ENCODE measurements around the gene PEX14.
A peak's percentile ranks its signal among the peaks of the same experiment; 100 is the strongest.

The PEX14 gene

DNA sequence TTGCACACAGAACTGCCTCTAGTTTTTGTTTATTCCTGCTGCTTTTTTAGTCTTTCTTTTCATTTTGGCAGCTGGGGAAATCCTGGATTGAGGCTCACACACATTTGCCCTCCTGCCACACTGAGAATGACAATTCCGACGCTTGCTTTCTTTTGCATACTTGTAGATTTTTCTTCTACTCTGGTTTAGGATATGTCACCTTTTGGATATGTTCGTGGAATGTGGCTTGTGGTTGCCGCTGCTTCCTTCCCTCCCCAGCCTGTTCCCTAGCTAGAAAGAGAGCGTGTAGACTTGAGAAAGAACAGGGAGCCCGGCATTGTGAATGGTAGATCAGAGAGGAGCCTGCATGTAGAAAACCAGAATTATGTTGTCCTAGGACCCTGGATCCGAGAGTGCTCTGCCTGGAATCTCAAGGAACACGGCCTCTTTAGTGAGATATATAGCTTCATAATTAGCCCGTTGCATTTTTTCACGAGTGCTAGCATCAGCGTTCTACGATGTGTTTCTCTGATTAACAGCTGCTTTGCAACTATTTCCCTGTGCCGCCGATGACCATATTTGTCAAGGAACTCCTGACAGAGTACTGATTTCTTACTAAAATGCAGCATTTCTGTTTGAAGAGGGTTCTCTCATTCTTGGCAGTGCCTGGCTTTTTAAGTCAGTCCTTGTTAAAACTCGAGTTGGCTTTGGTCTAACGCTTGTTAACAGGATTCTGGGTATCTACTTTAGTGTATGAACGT lies 56.2 kb downstream of the PEX14 start:
- H3K36me3 ChIP-seq (ENCODE audit: control insufficient read depth, insufficient read depth, low read length) = no peaks in the 10 kb centered on the region
- WGBS, 2 experiments (ENCODE audit: insufficient coverage in 2 of 2) = 42 to 59% methylated on average over 11 to 12 of the region's 17 CpGs
- H3K27ac ChIP-seq (ENCODE audit: low read depth, low read length, severe bottlenecking) = peak overlapping the region; percentile 91
- peak overlapping the region; percentile 21 for H3K4me3 ChIP-seq (ENCODE audit: extremely low read depth, insufficient read depth, low read length, poor library complexity, severe bottlenecking)
- no peaks in the 10 kb centered on the region for H3K9me3 ChIP-seq (ENCODE audit: control insufficient read depth, low read length)
- H3K4me1 ChIP-seq (ENCODE audit: control insufficient read depth, insufficient read depth, low read length, poor library complexity, severe bottlenecking) = peaks cover 45% of the 10 kb centered on the region

DNA sequence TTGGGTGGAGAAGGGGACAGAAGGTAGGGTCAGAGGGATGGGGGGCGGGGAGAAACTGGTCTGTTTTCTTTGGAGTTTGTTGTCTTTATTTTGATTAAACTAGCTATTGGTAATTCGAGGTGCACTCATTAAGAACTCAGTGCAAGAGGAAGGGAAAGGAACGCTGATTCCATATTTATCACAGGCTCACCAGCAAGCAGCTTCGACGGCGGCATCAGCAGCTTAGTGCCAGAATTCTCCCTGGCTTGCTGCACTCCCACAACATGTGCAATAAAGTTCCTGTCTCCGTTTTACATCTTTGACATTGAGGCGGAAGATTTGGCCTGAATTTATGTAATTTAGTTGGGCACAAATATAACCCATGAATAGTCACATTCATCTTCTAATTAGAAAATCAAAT lies 57.6 kb downstream of the PEX14 start:
- Histone ChIP-seq H3K4me1 (ENCODE audit: control insufficient read depth, insufficient read depth, low read length, poor library complexity, severe bottlenecking) (peaks cover 45% of the 10 kb centered on the region), H3K9me3 (ENCODE audit: control insufficient read depth, low read length) (no peaks in the 10 kb centered on the region), H3K36me3 (ENCODE audit: control insufficient read depth, insufficient read depth, low read length) (peaks cover 13% of the 10 kb centered on the region), H3K4me3 (ENCODE audit: extremely low read depth, insufficient read depth, low read length, poor library complexity, severe bottlenecking) (no peak overlapping the region), H3K27ac (ENCODE audit: low read depth, low read length, severe bottlenecking) (no peak overlapping the region)
- WGBS, 2 experiments (ENCODE audit: insufficient coverage in 2 of 2) = 96% methylated on average over 5 of the region's 8 CpGs; no CpG with 5 or more reads in 1 of the 2 experiments

DNA sequence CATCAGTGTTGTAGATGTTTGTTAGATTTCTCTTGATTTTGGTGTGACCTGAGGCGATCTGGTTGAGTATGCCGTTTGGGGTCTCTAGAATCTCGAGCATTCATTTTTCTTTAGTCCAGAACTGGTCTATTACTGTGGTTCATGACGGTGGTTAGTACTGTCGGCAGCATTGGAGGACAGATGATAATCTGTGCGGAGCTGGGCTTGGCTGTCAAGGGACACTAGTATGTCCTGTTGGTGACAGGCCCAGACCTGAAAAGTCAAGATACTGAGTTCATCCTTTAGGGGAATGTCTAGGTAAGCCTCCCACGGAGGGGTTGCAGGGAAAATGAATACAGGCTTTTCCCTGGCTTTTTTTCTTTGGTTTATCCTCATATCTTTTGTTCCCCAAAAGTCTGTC lies 59.8 kb downstream of the PEX14 start:
- H3K27ac ChIP-seq (ENCODE audit: low read depth, low read length, severe bottlenecking) = no peak overlapping the region
- WGBS, 2 experiments (ENCODE audit: insufficient coverage in 2 of 2) = 98 to 100% methylated on average over 4 to 6 of the region's 7 CpGs
- peaks cover 19% of the 10 kb centered on the region for H3K36me3 ChIP-seq (ENCODE audit: control insufficient read depth, insufficient read depth, low read length)
- H3K9me3 ChIP-seq (ENCODE audit: control insufficient read depth, low read length) = no peaks in the 10 kb centered on the region
- H3K4me3 ChIP-seq (ENCODE audit: extremely low read depth, insufficient read depth, low read length, poor library complexity, severe bottlenecking) = no peak overlapping the region
- peaks cover 38% of the 10 kb centered on the region for H3K4me1 ChIP-seq (ENCODE audit: control insufficient read depth, insufficient read depth, low read length, poor library complexity, severe bottlenecking)

DNA sequence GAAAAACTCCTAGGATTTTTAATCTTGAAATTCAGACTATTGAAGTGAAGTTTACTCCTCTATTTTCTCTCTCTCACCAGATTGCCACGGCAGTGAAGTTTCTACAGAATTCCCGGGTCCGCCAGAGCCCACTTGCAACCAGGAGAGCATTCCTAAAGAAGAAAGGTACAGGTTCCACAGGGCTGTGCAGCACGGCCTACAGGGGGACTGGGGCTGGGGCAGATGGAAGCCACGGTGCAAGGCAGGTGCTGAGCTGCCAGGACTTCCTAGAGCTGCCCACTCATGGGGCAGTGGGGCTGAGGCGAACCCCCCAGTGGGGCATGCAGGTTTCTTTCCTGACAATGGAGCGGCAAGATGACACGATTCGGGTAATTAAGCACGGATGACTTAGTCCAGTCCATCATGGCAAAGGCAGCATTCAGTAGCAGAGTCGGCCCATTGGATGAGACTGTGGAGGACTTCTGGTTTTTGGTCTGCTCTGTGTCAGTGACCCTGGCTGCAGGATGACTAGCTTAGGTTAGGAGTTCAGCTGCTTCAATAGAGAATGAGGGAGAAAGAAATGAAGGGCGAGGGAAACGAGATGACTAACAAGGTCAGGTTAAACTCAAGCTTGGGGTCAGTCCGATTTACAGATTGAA lies 61.5 kb downstream of the PEX14 start:
- H3K4me1 ChIP-seq (ENCODE audit: control insufficient read depth, insufficient read depth, low read length, poor library complexity, severe bottlenecking) = peaks cover 35% of the 10 kb centered on the region
- WGBS, 2 experiments (ENCODE audit: insufficient coverage in 2 of 2) = 90 to 97% methylated on average over 11 to 13 of the region's 14 CpGs

DNA sequence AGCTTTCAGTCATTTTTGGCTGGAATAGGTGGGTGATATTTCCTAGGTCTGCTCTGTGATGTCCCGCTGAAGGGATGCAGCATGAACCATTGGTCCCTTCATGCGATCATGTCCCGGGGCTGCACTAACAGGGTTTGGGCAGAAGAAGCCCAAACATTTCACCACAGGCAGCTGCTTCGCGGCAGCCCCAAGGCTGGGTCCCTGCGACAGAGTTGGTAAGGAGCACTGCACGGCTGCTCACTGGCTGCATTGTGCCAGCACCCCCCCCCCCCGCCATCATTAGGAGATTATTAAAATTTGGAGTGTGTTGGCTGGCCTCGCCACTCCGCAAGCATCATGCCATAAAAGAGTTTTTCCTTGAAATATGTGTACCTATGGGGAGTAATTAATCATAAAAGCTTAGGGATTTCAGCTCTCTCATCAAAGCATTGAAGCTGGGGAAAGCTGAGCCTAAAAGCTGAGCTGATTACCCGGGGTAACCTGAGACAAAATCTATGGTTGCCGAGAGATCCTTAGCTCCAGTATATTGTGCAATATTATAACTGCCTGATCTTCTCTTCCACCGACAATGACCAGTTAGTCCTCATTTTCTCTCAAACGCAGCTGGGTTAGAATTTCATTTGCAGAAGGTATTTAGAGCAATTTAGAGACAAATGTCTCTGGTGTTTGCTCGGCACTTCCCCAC lies 62.5 kb downstream of the PEX14 start:
- H3K4me3 ChIP-seq (ENCODE audit: extremely low read depth, insufficient read depth, low read length, poor library complexity, severe bottlenecking) = no peak overlapping the region
- WGBS, 2 experiments (ENCODE audit: insufficient coverage in 2 of 2) = 98 to 100% methylated on average over 4 to 6 of the region's 15 CpGs
- H3K4me1 ChIP-seq (ENCODE audit: control insufficient read depth, insufficient read depth, low read length, poor library complexity, severe bottlenecking) = peaks cover 26% of the 10 kb centered on the region
- no peaks in the 10 kb centered on the region for H3K9me3 ChIP-seq (ENCODE audit: control insufficient read depth, low read length)
- peaks cover 33% of the 10 kb centered on the region for H3K36me3 ChIP-seq (ENCODE audit: control insufficient read depth, insufficient read depth, low read length)
- no peak overlapping the region for H3K27ac ChIP-seq (ENCODE audit: low read depth, low read length, severe bottlenecking)

More for the DNA sequence above, 61.5 kb downstream of the PEX14 start:
- Histone ChIP-seq H3K36me3 (ENCODE audit: control insufficient read depth, insufficient read depth, low read length) (peaks cover 23% of the 10 kb centered on the region), H3K27ac (ENCODE audit: low read depth, low read length, severe bottlenecking) (no peak overlapping the region), H3K9me3 (ENCODE audit: control insufficient read depth, low read length) (no peaks in the 10 kb centered on the region), H3K4me3 (ENCODE audit: extremely low read depth, insufficient read depth, low read length, poor library complexity, severe bottlenecking) (no peak overlapping the region)

DNA sequence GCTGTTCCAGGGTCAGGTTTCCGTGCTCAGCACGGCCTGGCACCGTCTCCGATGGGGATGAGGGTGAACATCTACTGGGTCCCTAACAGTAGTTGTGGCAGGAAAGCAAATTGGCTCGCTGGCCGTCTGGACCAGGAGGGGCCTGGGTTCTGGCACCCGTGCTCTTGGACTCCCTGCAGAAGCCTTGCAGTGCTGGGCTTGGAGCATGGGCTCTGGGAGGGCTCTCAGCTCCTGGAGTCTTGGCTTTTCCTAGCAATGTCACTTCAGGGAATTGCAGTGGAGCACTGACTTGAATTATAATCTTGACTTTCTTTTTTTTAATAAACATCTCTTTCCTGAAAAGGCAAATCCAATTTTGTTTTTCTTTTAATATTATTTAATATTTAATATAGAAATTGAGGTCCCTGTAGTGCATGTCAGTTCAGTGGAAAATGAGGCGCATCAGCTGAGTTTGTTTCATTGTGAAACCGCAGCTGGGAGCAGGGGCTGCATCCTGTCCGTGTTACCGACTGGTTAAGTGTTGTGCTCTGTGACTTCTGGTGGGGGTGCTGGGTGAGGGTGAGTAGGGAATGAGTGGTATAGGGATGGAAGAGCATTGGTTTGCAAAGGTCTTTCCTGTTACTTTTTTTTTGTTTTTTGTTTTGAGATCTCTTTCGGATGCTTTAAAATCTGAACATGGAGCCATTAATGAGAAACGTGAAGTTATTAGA lies 64.1 kb downstream of the PEX14 start:
- H3K36me3 ChIP-seq (ENCODE audit: control insufficient read depth, insufficient read depth, low read length) = peaks cover 35% of the 10 kb centered on the region
- peaks cover 23% of the 10 kb centered on the region for H3K4me1 ChIP-seq (ENCODE audit: control insufficient read depth, insufficient read depth, low read length, poor library complexity, severe bottlenecking)
- WGBS, 2 experiments (ENCODE audit: insufficient coverage in 2 of 2) = 81 to 88% methylated on average over 8 to 12 of the region's 13 CpGs
- no peak overlapping the region for H3K4me3 ChIP-seq (ENCODE audit: extremely low read depth, insufficient read depth, low read length, poor library complexity, severe bottlenecking)
- H3K9me3 ChIP-seq (ENCODE audit: control insufficient read depth, low read length) = no peaks in the 10 kb centered on the region
- H3K27ac ChIP-seq (ENCODE audit: low read depth, low read length, severe bottlenecking) = no peak overlapping the region

DNA sequence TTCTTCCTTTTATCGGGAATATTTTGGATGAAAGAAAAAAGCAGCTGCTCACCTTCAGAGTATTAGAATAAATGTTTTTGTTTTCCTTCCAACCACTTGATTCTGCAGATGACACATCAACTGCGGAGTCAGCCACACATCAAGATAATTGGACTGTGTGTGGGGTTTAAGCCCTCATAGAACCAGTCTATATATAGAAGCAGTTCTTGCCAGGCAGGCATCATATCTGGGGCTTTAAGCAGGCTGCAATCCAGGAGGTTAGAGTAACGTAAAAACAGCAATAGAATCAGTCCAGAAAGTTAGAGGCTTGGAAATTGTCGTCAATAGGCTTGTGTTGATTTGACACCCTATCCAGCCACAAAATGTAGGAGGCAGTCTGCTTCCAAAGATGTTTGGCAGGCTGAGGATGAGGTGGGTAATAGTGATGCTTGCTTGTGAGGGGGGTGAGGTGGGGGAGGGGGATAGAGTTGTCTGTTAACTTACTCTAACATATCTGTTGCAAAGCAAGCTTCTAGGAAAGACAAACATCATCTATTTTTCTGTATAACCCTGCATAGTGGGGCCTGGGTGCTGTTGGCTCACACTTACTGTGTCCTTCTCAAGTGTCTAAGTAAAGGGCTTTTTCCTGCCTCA lies 64.8 kb downstream of the PEX14 start:
- Histone ChIP-seq H3K27ac (ENCODE audit: low read depth, low read length, severe bottlenecking) (no peak overlapping the region), H3K36me3 (ENCODE audit: control insufficient read depth, insufficient read depth, low read length) (peaks cover 35% of the 10 kb centered on the region), H3K9me3 (ENCODE audit: control insufficient read depth, low read length) (no peaks in the 10 kb centered on the region), H3K4me3 (ENCODE audit: extremely low read depth, insufficient read depth, low read length, poor library complexity, severe bottlenecking) (no peak overlapping the region), H3K4me1 (ENCODE audit: control insufficient read depth, insufficient read depth, low read length, poor library complexity, severe bottlenecking) (peaks cover 23% of the 10 kb centered on the region)
- WGBS, 2 experiments (ENCODE audit: insufficient coverage in 2 of 2) = 94 to 100% methylated on average over 2 to 3 of the region's 4 CpGs

DNA sequence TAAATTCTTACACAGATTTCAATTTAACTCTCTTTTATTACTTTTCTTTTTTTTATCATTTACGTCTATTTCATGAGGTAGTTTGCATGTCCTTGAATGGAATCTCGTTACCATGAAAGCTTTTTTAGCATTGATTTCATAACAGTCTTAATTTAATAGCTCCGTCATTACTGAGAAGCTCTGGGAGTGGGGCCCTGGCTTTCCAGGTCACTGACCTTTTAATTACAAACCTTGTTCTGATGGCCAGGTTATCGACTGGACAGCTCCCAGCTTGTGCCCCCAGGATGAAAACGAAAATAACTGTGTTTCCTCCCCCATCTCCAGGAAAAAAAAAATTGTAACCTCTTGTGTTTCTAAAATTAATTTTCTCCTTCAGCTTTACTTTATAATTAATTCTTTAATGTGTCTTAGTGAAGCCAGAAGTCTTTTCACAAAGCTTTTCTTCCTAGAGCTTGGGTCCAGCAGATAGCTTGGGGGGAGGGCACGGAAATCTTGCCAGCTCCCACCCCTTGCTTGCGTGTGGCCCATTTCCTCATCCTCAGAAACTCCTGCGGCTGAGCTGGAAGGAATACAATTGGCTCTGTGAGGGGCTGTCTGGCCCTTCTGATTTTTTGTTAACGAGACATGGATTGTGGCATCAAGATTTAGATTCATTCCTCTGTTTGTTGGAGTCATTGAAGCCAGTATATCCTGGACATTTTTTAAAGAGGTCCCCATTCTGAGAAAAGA lies 65.7 kb downstream of the PEX14 start:
- no peak overlapping the region for H3K27ac ChIP-seq (ENCODE audit: low read depth, low read length, severe bottlenecking)
- no peaks in the 10 kb centered on the region for H3K9me3 ChIP-seq (ENCODE audit: control insufficient read depth, low read length)
- 69 to 74% methylated on average over 5 to 7 of the region's 9 CpGs for WGBS, 2 experiments (ENCODE audit: insufficient coverage in 2 of 2)
- H3K4me1 ChIP-seq (ENCODE audit: control insufficient read depth, insufficient read depth, low read length, poor library complexity, severe bottlenecking) = peaks cover 23% of the 10 kb centered on the region
- peaks cover 35% of the 10 kb centered on the region for H3K36me3 ChIP-seq (ENCODE audit: control insufficient read depth, insufficient read depth, low read length)
- H3K4me3 ChIP-seq (ENCODE audit: extremely low read depth, insufficient read depth, low read length, poor library complexity, severe bottlenecking) = no peak overlapping the region

DNA sequence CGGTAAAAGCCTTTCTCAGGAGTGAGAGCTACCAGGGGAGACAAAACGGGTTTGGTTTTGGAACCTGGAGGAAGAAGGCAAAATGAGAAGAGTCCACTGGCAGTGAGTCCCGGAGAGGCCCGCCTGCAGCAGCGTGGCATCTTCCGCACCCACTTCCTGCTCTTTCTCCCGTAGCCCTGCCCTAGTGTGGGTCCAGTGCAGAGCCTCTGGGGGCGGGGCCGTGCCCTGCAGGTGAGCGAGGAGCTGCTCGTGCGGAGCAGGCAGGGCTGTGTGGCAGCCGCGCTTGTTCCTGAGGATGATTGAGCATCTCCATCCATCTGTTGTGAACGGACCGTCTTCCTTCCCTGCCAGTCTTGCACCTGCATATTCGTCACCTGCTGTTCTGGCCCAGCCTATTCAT lies 66.5 kb downstream of the PEX14 start:
- WGBS, 2 experiments (ENCODE audit: insufficient coverage in 2 of 2) = 87 to 92% methylated on average over 17 of the region's 17 CpGs
- Histone ChIP-seq H3K27ac (ENCODE audit: low read depth, low read length, severe bottlenecking) (no peak overlapping the region), H3K9me3 (ENCODE audit: control insufficient read depth, low read length) (no peaks in the 10 kb centered on the region), H3K36me3 (ENCODE audit: control insufficient read depth, insufficient read depth, low read length) (peaks cover 33% of the 10 kb centered on the region), H3K4me3 (ENCODE audit: extremely low read depth, insufficient read depth, low read length, poor library complexity, severe bottlenecking) (no peak overlapping the region), H3K4me1 (ENCODE audit: control insufficient read depth, insufficient read depth, low read length, poor library complexity, severe bottlenecking) (peaks cover 23% of the 10 kb centered on the region)

DNA sequence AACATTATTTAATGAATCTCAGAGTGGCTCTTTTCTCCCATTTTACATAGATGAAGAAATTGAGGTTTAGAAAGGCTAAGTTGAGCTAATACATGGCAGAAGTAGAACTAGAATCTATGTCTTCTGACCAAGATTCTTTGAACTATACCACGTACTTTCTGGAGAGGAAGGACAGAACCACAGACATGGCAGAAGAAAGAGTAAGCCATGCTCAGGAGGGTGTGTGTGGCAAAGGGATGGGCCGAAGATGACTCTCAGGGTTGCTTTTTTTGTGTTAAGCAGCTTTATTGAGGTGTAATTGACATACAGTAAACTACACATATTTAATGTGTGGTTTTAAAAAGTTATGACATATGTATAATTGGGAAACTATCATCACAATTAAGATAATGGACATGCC lies 69.5 kb downstream of the PEX14 start:
- 100% methylated on average over 1 of the region's 2 CpGs for WGBS, 2 experiments (ENCODE audit: insufficient coverage in 2 of 2)
- Histone ChIP-seq H3K9me3 (ENCODE audit: control insufficient read depth, low read length) (no peaks in the 10 kb centered on the region), H3K4me1 (ENCODE audit: control insufficient read depth, insufficient read depth, low read length, poor library complexity, severe bottlenecking) (peaks cover 17% of the 10 kb centered on the region), H3K27ac (ENCODE audit: low read depth, low read length, severe bottlenecking) (no peak overlapping the region), H3K4me3 (ENCODE audit: extremely low read depth, insufficient read depth, low read length, poor library complexity, severe bottlenecking) (no peak overlapping the region), H3K36me3 (ENCODE audit: control insufficient read depth, insufficient read depth, low read length) (peaks cover 25% of the 10 kb centered on the region)

Measured in mesodermal cell (in vitro differentiated cells).